ENCODE measurements around the gene DOK4. TPM values are rescaled to one million over a fixed set of nuclear protein-coding genes. Genes with fewer than 3 reads are reported as not detected.
A peak's percentile ranks its signal among the peaks of the same experiment; 100 is the strongest.

Gene DOK4
- total and polyA plus RNA-seq, 2 experiments from 2014 or later: 106 to 112 TPM

DNA sequence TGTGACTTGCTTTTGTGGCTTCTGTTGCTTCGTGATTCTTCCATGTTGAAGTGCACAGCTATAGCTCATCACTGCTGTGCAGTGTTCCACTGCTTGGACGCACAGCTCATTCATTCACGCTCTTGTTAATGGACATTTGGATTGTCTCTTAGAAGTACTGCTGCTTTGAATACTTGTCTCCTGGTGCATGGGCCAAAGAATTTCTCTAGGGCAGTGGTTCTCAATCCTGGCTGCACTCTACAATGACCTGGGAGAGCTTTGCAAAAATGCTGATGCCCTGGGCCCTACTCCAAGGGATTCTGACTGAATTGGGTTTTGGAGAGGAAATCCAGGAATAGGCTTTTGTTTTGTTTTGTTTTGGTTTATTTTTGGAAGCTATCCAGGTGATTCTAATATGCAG is 61.7 kb downstream of the DOK4 start:
- TF ChIP-seq EZH2 (IDR thresholded peaks at IDR 0.05; ENCODE audit: borderline replicate concordance) (no peak), EZH2phosphoT487 (IDR thresholded peaks at IDR 0.05; ENCODE audit: low read depth, severe bottlenecking, unreplicated experiment) (no peak)
- TF ChIP-seq, protein P1, sequence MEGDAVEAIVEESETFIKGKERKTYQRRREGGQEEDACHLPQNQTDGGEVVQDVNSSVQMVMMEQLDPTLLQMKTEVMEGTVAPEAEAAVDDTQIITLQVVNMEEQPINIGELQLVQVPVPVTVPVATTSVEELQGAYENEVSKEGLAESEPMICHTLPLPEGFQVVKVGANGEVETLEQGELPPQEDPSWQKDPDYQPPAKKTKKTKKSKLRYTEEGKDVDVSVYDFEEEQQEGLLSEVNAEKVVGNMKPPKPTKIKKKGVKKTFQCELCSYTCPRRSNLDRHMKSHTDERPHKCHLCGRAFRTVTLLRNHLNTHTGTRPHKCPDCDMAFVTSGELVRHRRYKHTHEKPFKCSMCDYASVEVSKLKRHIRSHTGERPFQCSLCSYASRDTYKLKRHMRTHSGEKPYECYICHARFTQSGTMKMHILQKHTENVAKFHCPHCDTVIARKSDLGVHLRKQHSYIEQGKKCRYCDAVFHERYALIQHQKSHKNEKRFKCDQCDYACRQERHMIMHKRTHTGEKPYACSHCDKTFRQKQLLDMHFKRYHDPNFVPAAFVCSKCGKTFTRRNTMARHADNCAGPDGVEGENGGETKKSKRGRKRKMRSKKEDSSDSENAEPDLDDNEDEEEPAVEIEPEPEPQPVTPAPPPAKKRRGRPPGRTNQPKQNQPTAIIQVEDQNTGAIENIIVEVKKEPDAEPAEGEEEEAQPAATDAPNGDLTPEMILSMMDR (IDR thresholded peaks at IDR 0.05; ENCODE audit: poor library complexity): no peak
- Histone ChIP-seq H3K27me3 (no peaks in the 10 kb centered on the region), H3K36me3 (replicated peaks; ENCODE audit: insufficient read depth, low read depth) (no peaks in the 10 kb centered on the region), H3K4me2 (no peak overlapping the region), H3K79me2 (no peaks in the 10 kb centered on the region), H3K4me1 (ENCODE audit: insufficient read depth) (no peaks in the 10 kb centered on the region), H2AFZ (no peak overlapping the region), H3K9me2 (replicated peaks; ENCODE audit: insufficient read depth) (no peaks in the 10 kb centered on the region), H3K27ac (no peak overlapping the region), H3K9me3 (ENCODE audit: low read depth) (no peaks in the 10 kb centered on the region), H3K4me3 (no peak overlapping the region), H4K20me1 (ENCODE audit: insufficient read depth, poor library complexity, severe bottlenecking) (no peaks in the 10 kb centered on the region)
- 93% methylated on average over 3 of the region's 3 CpGs for WGBS (ENCODE audit: low lambda C conversion rate, missing lambda C conversion rate)
- no peak for DNase-seq (ENCODE audit: low spot score)

DNA sequence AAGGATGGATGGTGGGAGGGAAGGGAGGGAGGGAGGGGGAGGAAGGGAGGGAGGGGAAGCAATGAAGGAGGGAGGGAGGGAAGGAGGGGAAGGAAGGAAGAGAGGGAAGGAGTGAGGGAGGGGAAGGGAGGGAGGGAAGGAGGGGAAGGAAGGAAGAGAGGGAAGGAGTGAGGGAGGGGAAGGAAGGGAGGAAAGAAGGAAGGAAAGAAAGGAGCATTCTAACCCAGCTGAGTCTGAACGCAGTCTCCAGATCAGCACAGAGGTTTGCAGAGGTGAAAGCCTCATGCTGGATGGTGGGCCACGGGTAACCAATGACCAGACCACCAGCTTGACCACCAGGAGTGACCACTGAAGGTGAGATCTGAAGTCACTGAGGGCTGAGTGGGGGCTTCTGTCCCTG is 63.1 kb downstream of the DOK4 start:
- H3K79me2 ChIP-seq: no peaks in the 10 kb centered on the region
- no peak overlapping the region for H3K4me3 ChIP-seq
- H2AFZ ChIP-seq: no peak overlapping the region
- WGBS (ENCODE audit: low lambda C conversion rate, missing lambda C conversion rate): 100% methylated on average over 1 of the region's 2 CpGs
- no peaks in the 10 kb centered on the region for H3K9me2 ChIP-seq (replicated peaks; ENCODE audit: insufficient read depth)
- no peaks in the 10 kb centered on the region for H3K9me3 ChIP-seq (ENCODE audit: low read depth)
- no peak overlapping the region for H3K4me2 ChIP-seq
- H3K36me3 ChIP-seq (replicated peaks; ENCODE audit: insufficient read depth, low read depth): no peaks in the 10 kb centered on the region
- no peaks in the 10 kb centered on the region for H3K27me3 ChIP-seq
- no peak for DNase-seq (ENCODE audit: low spot score)
- no peak overlapping the region for H3K27ac ChIP-seq
- H3K4me1 ChIP-seq (ENCODE audit: insufficient read depth): no peaks in the 10 kb centered on the region
- H4K20me1 ChIP-seq (ENCODE audit: insufficient read depth, poor library complexity, severe bottlenecking): no peaks in the 10 kb centered on the region
- TF ChIP-seq EZH2phosphoT487 (IDR thresholded peaks at IDR 0.05; ENCODE audit: low read depth, severe bottlenecking, unreplicated experiment) (no peak), EZH2 (IDR thresholded peaks at IDR 0.05; ENCODE audit: borderline replicate concordance) (no peak)
- TF ChIP-seq, protein P1 (IDR thresholded peaks at IDR 0.05; ENCODE audit: poor library complexity): no peak

DNA sequence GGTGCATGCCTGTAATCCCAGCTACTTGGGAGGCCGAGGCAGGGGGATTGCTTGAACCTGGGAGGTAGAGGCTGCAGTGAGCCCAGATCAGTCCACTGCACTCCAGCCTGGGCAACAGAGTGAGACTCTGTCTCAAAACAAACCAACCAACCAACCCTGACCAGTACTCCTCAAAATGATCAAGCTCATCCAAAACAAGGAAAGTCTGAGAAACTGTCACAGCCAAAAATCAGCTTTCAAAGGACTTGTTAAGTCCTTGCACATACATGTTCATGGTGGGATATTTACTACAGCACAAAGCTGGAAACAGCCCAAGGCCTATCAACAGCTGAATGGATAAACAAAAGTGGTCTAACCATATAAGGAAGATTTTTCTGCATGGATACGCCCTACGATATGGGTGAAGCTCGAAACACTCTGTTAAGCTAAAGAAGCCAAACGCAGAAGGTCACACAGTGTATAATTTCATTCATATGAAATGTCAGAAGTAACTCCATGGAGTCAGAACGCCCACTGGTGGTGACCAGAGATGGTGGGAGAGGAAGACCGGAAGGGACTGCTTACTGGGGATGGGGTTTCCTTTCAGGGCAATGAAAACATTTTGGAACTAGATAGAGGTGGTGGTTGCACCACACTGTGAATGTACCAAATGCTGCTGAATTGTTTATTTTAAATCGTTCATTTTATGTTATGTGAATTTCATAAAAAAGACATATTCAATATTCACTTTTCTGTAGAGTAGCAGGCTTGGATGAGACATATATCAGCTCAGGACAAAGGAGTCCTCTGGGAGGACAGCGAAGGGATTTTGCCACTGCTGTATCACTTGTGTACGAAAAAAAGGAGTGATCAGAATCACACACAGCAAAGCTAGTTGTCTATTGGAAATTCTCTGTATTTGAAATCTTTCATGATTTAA is 64.0 kb downstream of the DOK4 start:
- no peak for TF ChIP-seq EZH2phosphoT487 (IDR thresholded peaks at IDR 0.05; ENCODE audit: low read depth, severe bottlenecking, unreplicated experiment)
- TF ChIP-seq, protein P1 (IDR thresholded peaks at IDR 0.05; ENCODE audit: poor library complexity): peak; percentile 71
- no peak overlapping the region for H3K4me2 ChIP-seq
- no peaks in the 10 kb centered on the region for H3K9me3 ChIP-seq (ENCODE audit: low read depth)
- peaks cover 2% of the 10 kb centered on the region for H3K4me1 ChIP-seq (ENCODE audit: insufficient read depth)
- DNase-seq (ENCODE audit: low spot score): peak; percentile 75
- H3K9me2 ChIP-seq (replicated peaks; ENCODE audit: insufficient read depth): no peaks in the 10 kb centered on the region
- H3K79me2 ChIP-seq: no peaks in the 10 kb centered on the region
- no peaks in the 10 kb centered on the region for H4K20me1 ChIP-seq (ENCODE audit: insufficient read depth, poor library complexity, severe bottlenecking)
- H3K27me3 ChIP-seq: no peaks in the 10 kb centered on the region
- H3K4me3 ChIP-seq: no peak overlapping the region
- no peaks in the 10 kb centered on the region for H3K36me3 ChIP-seq (replicated peaks; ENCODE audit: insufficient read depth, low read depth)
- 47% methylated on average over 10 of the region's 10 CpGs for WGBS (ENCODE audit: low lambda C conversion rate, missing lambda C conversion rate)
- peak overlapping the region; percentile 29 for H2AFZ ChIP-seq
- peak overlapping the region; percentile 62 for H3K27ac ChIP-seq

Other genes with a start within 250 kb of the DOK4 start
- 92.6 and 105 TPM in 2 replicates for gene ARL2BP, start 241.2 kb downstream of the DOK4 start, total RNA-seq
- gene ARL2BP, start 241.2 kb downstream of the DOK4 start, polyA plus RNA-seq: 102 and 104 TPM in 2 replicates
- gene PLLP, start 201.8 kb downstream of the DOK4 start, total RNA-seq: 42.3 and 49.5 TPM in 2 replicates
- 31.0 and 38.7 TPM in 2 replicates for gene PLLP, start 201.8 kb downstream of the DOK4 start, polyA plus RNA-seq
- gene CCL22, start 127.7 kb downstream of the DOK4 start, total RNA-seq: 0.13 TPM in 1 of 2 replicates, not detected in the other
- gene CCL22, start 127.7 kb downstream of the DOK4 start, polyA plus RNA-seq: not detected in 2 replicates
- gene CX3CL1, start 114.0 kb downstream of the DOK4 start, total RNA-seq: 8.5 and 9.4 TPM in 2 replicates
- gene CX3CL1, start 114.0 kb downstream of the DOK4 start, polyA plus RNA-seq: 4.6 and 6.6 TPM in 2 replicates
- not detected in 2 replicates for gene CCL17, start 81.7 kb downstream of the DOK4 start, total RNA-seq
- gene CCL17, start 81.7 kb downstream of the DOK4 start, polyA plus RNA-seq: not detected in 2 replicates
- 53.1 and 54.2 TPM in 2 replicates for gene CIAPIN1, start 39.1 kb downstream of the DOK4 start, total RNA-seq
- 53.7 and 56.1 TPM in 2 replicates for gene CIAPIN1, start 39.1 kb downstream of the DOK4 start, polyA plus RNA-seq
- gene COQ9, start 39.0 kb downstream of the DOK4 start, total RNA-seq: 57.1 and 61.9 TPM in 2 replicates
- 63.2 and 81.5 TPM in 2 replicates for gene COQ9, start 39.0 kb downstream of the DOK4 start, polyA plus RNA-seq
- gene POLR2C, start 23.8 kb downstream of the DOK4 start, total RNA-seq: 92.5 and 101 TPM in 2 replicates
- gene POLR2C, start 23.8 kb downstream of the DOK4 start, polyA plus RNA-seq: 49.0 and 56.6 TPM in 2 replicates
- 10.5 and 11.4 TPM in 2 replicates for gene CCDC102A, start 50.1 kb upstream of the DOK4 start, total RNA-seq
- gene CCDC102A, start 50.1 kb upstream of the DOK4 start, polyA plus RNA-seq: 13.1 and 17.2 TPM in 2 replicates
- 1.1 and 2.2 TPM in 2 replicates for gene ADGRG5, start 56.1 kb upstream of the DOK4 start, total RNA-seq
- gene ADGRG5, start 56.1 kb upstream of the DOK4 start, polyA plus RNA-seq: 1.9 and 2.9 TPM in 2 replicates
- 29.6 and 45.9 TPM in 2 replicates for gene ADGRG1, start 142.1 kb upstream of the DOK4 start, total RNA-seq
- 58.0 and 61.1 TPM in 2 replicates for gene ADGRG1, start 142.1 kb upstream of the DOK4 start, polyA plus RNA-seq
- 0.20 TPM in 1 of 2 replicates, not detected in the other for gene ADGRG3, start 181.8 kb upstream of the DOK4 start, total RNA-seq
- gene ADGRG3, start 181.8 kb upstream of the DOK4 start, polyA plus RNA-seq: not detected in 2 replicates
- gene DRC7, start 208.3 kb upstream of the DOK4 start, total RNA-seq: 0.27 TPM in 1 of 2 replicates, not detected in the other
- 0.93 TPM in 1 of 2 replicates, not detected in the other for gene DRC7, start 208.3 kb upstream of the DOK4 start, polyA plus RNA-seq
- 8.9 and 12.3 TPM in 2 replicates for gene KATNB1, start 249.3 kb upstream of the DOK4 start, total RNA-seq
- gene KATNB1, start 249.3 kb upstream of the DOK4 start, polyA plus RNA-seq: 15.3 and 19.0 TPM in 2 replicates

All from hepatocyte (in vitro differentiated cells).